Right hindlimb (tissue), 1 donor: Measurements from ENCODE around the gene LHPP.
A peak's percentile ranks its signal among the peaks of the same experiment; 100 is the strongest.
"Not testable (repeated sequence)": the region's sequence is repeated elsewhere in the genome, so short reads cannot be mapped to it uniquely, and the experiment has no call there.

ENCODE experiments used
- DNase-seq: peaks from one replicate; pipeline ENCODE4 v3.0.0-alpha.2; 2018

LHPP gene

GRCh38 chr10:124539935-124540641 lies 78.5 kb downstream of the LHPP start:
- DNase-seq: peak; percentile 81

GRCh38 chr10:124541076-124541903 lies 79.7 kb downstream of the LHPP start:
- DNase-seq: no peak

GRCh38 chr10:124542336-124542735 lies 80.7 kb downstream of the LHPP start:
- no peak for DNase-seq

- DNase-seq: no peak
Observed at GRCh38 chr10:124543146-124543545, 81.5 kb downstream of the LHPP start.

- DNase-seq: no peak
Observed at GRCh38 chr10:124543971-124544370, 82.3 kb downstream of the LHPP start.

- DNase-seq: no peak
Observed at GRCh38 chr10:124544711-124545110, 83.1 kb downstream of the LHPP start.

- DNase-seq: no peak
Observed at GRCh38 chr10:124545351-124546054, 83.9 kb downstream of the LHPP start.

GRCh38 chr10:124546055-124546369 lies 84.4 kb downstream of the LHPP start:
- no peak for DNase-seq

GRCh38 chr10:124546957-124547646 lies 85.5 kb downstream of the LHPP start:
- no peak for DNase-seq

- no peak for DNase-seq
Observed at GRCh38 chr10:124547647-124548168, 86.1 kb downstream of the LHPP start.

GRCh38 chr10:124549171-124549570 lies 87.5 kb downstream of the LHPP start:
- not testable (repeated sequence) for DNase-seq

GRCh38 chr10:124550293-124551034 lies 88.8 kb downstream of the LHPP start:
- DNase-seq: no peak

- no peak for DNase-seq
Observed at GRCh38 chr10:124551097-124551496, 89.5 kb downstream of the LHPP start.

GRCh38 chr10:124551755-124552154 lies 90.1 kb downstream of the LHPP start:
- DNase-seq: no peak

- no peak for DNase-seq
Observed at GRCh38 chr10:124552691-124553276, 91.2 kb downstream of the LHPP start.

GRCh38 chr10:124554085-124554858 lies 92.6 kb downstream of the LHPP start:
- no peak for DNase-seq

- DNase-seq: no peak
Observed at GRCh38 chr10:124557167-124557566, 95.5 kb downstream of the LHPP start.

- no peak for DNase-seq
Observed at GRCh38 chr10:124557648-124558338, 96.2 kb downstream of the LHPP start.

GRCh38 chr10:124558339-124559321 lies 97.0 kb downstream of the LHPP start:
- DNase-seq: no peak
